Ovary (tissue), 9 donors: Measurements from ENCODE around the gene DHX29. TPM values are rescaled to one million over a fixed set of nuclear protein-coding genes. Genes with fewer than 3 reads are reported as not detected.
A peak's percentile ranks its signal among the peaks of the same experiment; 100 is the strongest.

Experiments used
- DNase-seq, 5 donors: peaks; one replicate each; pipeline ENCODE4 v3.0.0-alpha.2; 2019 to 2020
- H3K27ac ChIP-seq, 2 donors: fragments of 200-600 bp; one replicate each; pipeline versions ENCODE4 v1.5.1 to v1.8.0; 2019 to 2022
- H3K27me3 ChIP-seq: fragments of 200-600 bp; one replicate; pipeline ENCODE4 v1.8.0; 2022
- H3K36me3 ChIP-seq: fragments of 200-600 bp; sonication (generic); one replicate; pipeline ENCODE4 v1.5.1; 2019
- H3K4me1 ChIP-seq: one replicate; pipeline ENCODE4 v1.8.1; 2013; ENCODE audit warnings: mild to moderate bottlenecking, moderate library complexity; ENCODE audit not compliant: insufficient read depth
- H3K4me3 ChIP-seq: fragments of 200-600 bp; sonication (generic); one replicate; pipeline ENCODE4 v1.5.1; 2017
- H3K9me3 ChIP-seq, 2 donors: fragments of 200-600 bp in 1 of 2; sonication (generic) in 1 of 2; one replicate each; pipeline versions ENCODE4 v1.5.1 to v1.8.1; 2013 to 2019; ENCODE audit warnings: mild to moderate bottlenecking in 1 of 2, moderate library complexity in 1 of 2
- CTCF ChIP-seq, 3 donors: fragments of 450-650 bp in 2 of 3; fragments of 200-600 bp in 1 of 3; IDR thresholded peaks; one replicate each; pipeline versions ENCODE4 v1.5.1 to v1.8.0; 2016 to 2022; ENCODE audit warnings: antibody characterized with exemption in 3 of 3, mild to moderate bottlenecking in 1 of 3
- EP300 ChIP-seq: sonication (generic); formaldehyde crosslinking; IDR thresholded peaks from one replicate; pipeline ENCODE4 v1.6.1; 2017; ENCODE audit warnings: antibody characterized with exemption
- POLR2A ChIP-seq: fragments of 450-650 bp; IDR thresholded peaks from one replicate; pipeline ENCODE4 v1.6.1; 2017; ENCODE audit warnings: antibody characterized with exemption, mild to moderate bottlenecking, moderate library complexity
- WGBS, 3 donors: extraction: QIAGEN DNeasy Blood & Tissue Kit in 1 of 3; methylation state at CpG; one replicate each; pipeline versions ENCODE4 v1.1.5 to v1.1.7; 2013 to 2017; 5-methylcytosine and 5-hydroxymethylcytosine counted together
- intact Hi-C, 4 donors: fragments of 100-400 bp; cut with DNase I; formaldehyde crosslinking; loops; one replicate each; pipeline versions ENCODE4 v1.11.0 to v1.15.1; 2022 to 2023
- polyA plus RNA-seq, 2 donors: library from polyadenylated mRNA; stranded (reverse); fragments of 200-250 nt in 1 of 2; fragments of 350-450 nt in 1 of 2; fragmentation: Illumina TruSeq in 1 of 2; extraction: RNeasy Lipid Tissue Mini Kit (QIAGEN cat#74804) in 1 of 2; gene quantifications; one replicate each; pipeline ENCODE4 v1.2.3, GENCODE V29; 2013 to 2014
- total RNA-seq, 7 donors: library from RNA; depleted of rRNA in 2 of 7; stranded (reverse); fragments of >200 nt in 2 of 7; fragmentation: NEBNext Ultra II Directional in 3 of 7; extraction: Animal tissue kit (Norgen Biotek cat#: 25700) in 3 of 7; gene quantifications; one replicate each; pipeline versions ENCODE4 v1.1.0 to v1.2.4, GENCODE V29; 2016 to 2023
- donor health status: DM: no; HTN: no; CAD: no; lungs with moderate emphysema.
- donor health status: DM: no; HTN: no; CAD: no.
- donor health status: Bipolar disorder and iron deficiency.
- donor health status: DM: yes; HTN: yes; CAD: no.
- donor health status: DM: no; HTN: no; CAD: no.
- donor health status: DM: yes; HTN: yes; CAD: no.

DHX29 gene
- total and polyA plus RNA-seq, 9 donors, result 13.1 to 25.2 (median 21.0) TPM

GRCh38 chr5:55226027-55226933 is 81.2 kb downstream of the DHX29 start:
- H3K27me3 ChIP-seq, result no peaks in the 10 kb centered on the region
- H3K27ac ChIP-seq, result no peak overlapping the region
- TF ChIP-seq EP300 (no peak), CTCF (IDR thresholded peaks at IDR 0.05) (no peak), POLR2A (no peak)
- no peaks in the 10 kb centered on the region for H3K36me3 ChIP-seq
- 3 to 5% (median 4%) methylated on average over 46 to 54 of the region's 54 CpGs for WGBS, 3 donors
- intact Hi-C loops, result no loop called here
- DNase-seq, result peak; percentile 28 to 67 (median 47)
- peaks cover 7% of the 10 kb centered on the region for H3K4me1 ChIP-seq
- H3K9me3 ChIP-seq, result no peaks in the 10 kb centered on the region
- H3K4me3 ChIP-seq, result peak overlapping the region; percentile 29

- Histone ChIP-seq H3K4me1 (peaks cover 7% of the 10 kb centered on the region), H3K4me3 (no peak overlapping the region), H3K27me3 (peaks cover 2% of the 10 kb centered on the region), H3K9me3 (no peaks in the 10 kb centered on the region), H3K36me3 (no peaks in the 10 kb centered on the region), H3K27ac (no peak overlapping the region)
- no peak for DNase-seq
- no peak for TF ChIP-seq EP300
- no peak for TF ChIP-seq CTCF (IDR thresholded peaks at IDR 0.05)
- intact Hi-C loops, result no loop called here
Measured at GRCh38 chr5:55225346-55225745, 82.1 kb downstream of the DHX29 start.

GRCh38 chr5:55223812-55224240 is 83.7 kb downstream of the DHX29 start:
- 63 to 71% (median 65%) methylated on average over 7 of the region's 7 CpGs for WGBS, 3 donors
- TF ChIP-seq POLR2A, result no peak
- TF ChIP-seq CTCF (IDR thresholded peaks at IDR 0.05), result no peak
- TF ChIP-seq EP300, result no peak
- Histone ChIP-seq H3K9me3 (no peaks in the 10 kb centered on the region), H3K4me3 (no peak overlapping the region), H3K36me3 (no peaks in the 10 kb centered on the region), H3K4me1 (peaks cover 7% of the 10 kb centered on the region), H3K27me3 (peaks cover 2% of the 10 kb centered on the region), H3K27ac (no peak overlapping the region)
- DNase-seq, result no peak
- intact Hi-C loops, result no loop called here

- Histone ChIP-seq H3K36me3 (no peaks in the 10 kb centered on the region), H3K9me3 (no peaks in the 10 kb centered on the region), H3K4me1 (peaks cover 7% of the 10 kb centered on the region), H3K27me3 (peaks cover 2% of the 10 kb centered on the region), H3K4me3 (no peak overlapping the region), H3K27ac (no peak overlapping the region)
- intact Hi-C loops, result no loop called here
- WGBS, 3 donors, result 14 to 21% (median 17%) methylated on average over 44 to 61 of the region's 61 CpGs
- no peak for TF ChIP-seq EP300
- TF ChIP-seq POLR2A, result no peak
- TF ChIP-seq CTCF (IDR thresholded peaks at IDR 0.05), result no peak
- no peak for DNase-seq
Measured at GRCh38 chr5:55222985-55223811, 84.3 kb downstream of the DHX29 start.
